ENCODE measurements around the gene EXOC6B. TPM values are rescaled to one million over a fixed set of nuclear protein-coding genes. Genes with fewer than 3 reads are reported as not detected.

The EXOC6B gene
- total and polyA plus RNA-seq, 8 donors = 3.4 to 57.2 (median 27.1) TPM

- 85 to 95% (median 88%) methylated on average over 3 of the region's 3 CpGs for WGBS, 5 donors
These were observed 387.5 kb downstream of the EXOC6B start for GRCh38 chr2:72438364-72438763.

GRCh38 chr2:72431737-72432136 lies 394.1 kb downstream of the EXOC6B start:
- 82 to 98% (median 94%) methylated on average over 4 of the region's 4 CpGs for WGBS, 5 donors
- no peaks in the 10 kb centered on the region for H3K27me3 ChIP-seq
- H3K4me1 ChIP-seq = no peaks in the 10 kb centered on the region
- H3K27ac ChIP-seq = no peak overlapping the region
- H3K9me3 ChIP-seq = no peaks in the 10 kb centered on the region
- no peak overlapping the region for H3K4me3 ChIP-seq
- intact Hi-C loops (cut with DNase I; ENCODE audit: low total_unique reads) = no loop called here
- H3K36me3 ChIP-seq = peaks cover 0 to 6% (median 0%) of the 10 kb centered on the region in 4 donors
- no peak for TF ChIP-seq EP300 (IDR thresholded peaks at IDR 0.05)
- TF ChIP-seq POLR2AphosphoS5 (IDR thresholded peaks at IDR 0.05) = no peak
- TF ChIP-seq POLR2A (IDR thresholded peaks at IDR 0.05) = no peak
- no peak for TF ChIP-seq CTCF (IDR thresholded peaks at IDR 0.05)
- no peak for DNase-seq

More at GRCh38 chr2:72438364-72438763, 387.5 kb downstream of the EXOC6B start:
- no peaks in the 10 kb centered on the region for H3K4me1 ChIP-seq
- TF ChIP-seq EP300 (IDR thresholded peaks at IDR 0.05) (no peak), CTCF (IDR thresholded peaks at IDR 0.05) (no peak), POLR2A (IDR thresholded peaks at IDR 0.05) (no peak), POLR2AphosphoS5 (IDR thresholded peaks at IDR 0.05) (no peak)
- peaks cover 0 to 4% (median 0%) of the 10 kb centered on the region in 4 donors for H3K9me3 ChIP-seq
- peaks cover 0 to 9% (median 0%) of the 10 kb centered on the region in 4 donors for H3K36me3 ChIP-seq
- H3K4me3 ChIP-seq = no peak overlapping the region
- DNase-seq = no peak
- no peaks in the 10 kb centered on the region for H3K27me3 ChIP-seq
- intact Hi-C loops (cut with DNase I; ENCODE audit: low total_unique reads) = no loop called here
- no peak overlapping the region for H3K27ac ChIP-seq

- H3K4me1 ChIP-seq = no peaks in the 10 kb centered on the region
- intact Hi-C loops (cut with DNase I; ENCODE audit: low total_unique reads) = no loop called here
- no peak overlapping the region for H3K27ac ChIP-seq
- no peaks in the 10 kb centered on the region for H3K27me3 ChIP-seq
- no peak for TF ChIP-seq POLR2AphosphoS5 (IDR thresholded peaks at IDR 0.05)
- TF ChIP-seq CTCF (IDR thresholded peaks at IDR 0.05) = no peak
- TF ChIP-seq POLR2A (IDR thresholded peaks at IDR 0.05) = no peak
- no peak for TF ChIP-seq EP300 (IDR thresholded peaks at IDR 0.05)
- no peak overlapping the region for H3K4me3 ChIP-seq
- WGBS, 5 donors = 89 to 100% (median 97%) methylated on average over 6 to 15 of the region's 15 CpGs
- no peak for DNase-seq
- peaks cover 0 to 13% (median 3%) of the 10 kb centered on the region in 4 donors for H3K36me3 ChIP-seq
- H3K9me3 ChIP-seq = peaks cover 0 to 5% (median 2%) of the 10 kb centered on the region in 4 donors
These were observed 398.6 kb downstream of the EXOC6B start for GRCh38 chr2:72427022-72427861.

- intact Hi-C loops (cut with DNase I; ENCODE audit: low total_unique reads) = no loop called here
- H3K4me1 ChIP-seq = no peaks in the 10 kb centered on the region
These were observed 399.8 kb downstream of the EXOC6B start for GRCh38 chr2:72425996-72426395.

More at GRCh38 chr2:72425996-72426395, 399.8 kb downstream of the EXOC6B start:
- no peaks in the 10 kb centered on the region for H3K27me3 ChIP-seq
- H3K36me3 ChIP-seq = peaks cover 0 to 20% (median 6%) of the 10 kb centered on the region in 4 donors
- DNase-seq = no peak
- H3K27ac ChIP-seq = no peak overlapping the region
- H3K4me3 ChIP-seq = no peak overlapping the region
- peaks cover 0 to 12% (median 6%) of the 10 kb centered on the region in 4 donors for H3K9me3 ChIP-seq
- TF ChIP-seq POLR2A (IDR thresholded peaks at IDR 0.05) (no peak), POLR2AphosphoS5 (IDR thresholded peaks at IDR 0.05) (no peak), EP300 (IDR thresholded peaks at IDR 0.05) (no peak), CTCF (IDR thresholded peaks at IDR 0.05) (no peak)

Measured in stomach (tissue), 9 donors.